Activated naive CD4-positive, alpha-beta T cell treated with anti-CD3 and anti-CD28 coated beads, Interleukin-2, amount 50 U/mL, for 72 hours (primary cell): ENCODE measurements around the gene HSD3B7. TPM values are rescaled to one million over a fixed set of nuclear protein-coding genes. Genes with fewer than 3 reads are reported as not detected.
"Not testable (repeated sequence)": the region's sequence is repeated elsewhere in the genome, so short reads cannot be mapped to it uniquely, and the experiment has no call there.

ENCODE experiments used
- ATAC-seq, 2 donors: fragments of 150-1000 bp; cut with Tn5 transposase; 2 replicates each; pipeline ENCODE4 v1.10.0; 2021; ENCODE audit warnings: mild to moderate bottlenecking in 2 of 2, moderate library complexity in 2 of 2
- DNase-seq, 2 donors: peaks; one replicate each; pipeline ENCODE4 v3.0.0; 2021 to 2022; ENCODE audit warnings: low spot score in 2 of 2
- H3K27ac Mint-ChIP-seq, 2 donors: one replicate each; pipeline ENCODE4 v1.8.0; 2022; ENCODE audit warnings: mild to moderate bottlenecking in 2 of 2, mixed read lengths in 2 of 2
- H3K36me3 Mint-ChIP-seq, 2 donors: one replicate each; pipeline ENCODE4 v1.8.0; 2022; ENCODE audit warnings: mixed read lengths in 2 of 2
- H3K9me3 Mint-ChIP-seq, 2 donors: one replicate each; pipeline ENCODE4 v1.8.0; 2022; ENCODE audit warnings: mixed read lengths in 2 of 2
- total RNA-seq, 2 donors: library from RNA; stranded (reverse); gene quantifications; one replicate each; pipeline ENCODE4 v1.2.3, GENCODE V29; 2022

Gene HSD3B7
- 1 to 10 TPM; 4.1 to 9.2 TPM for total RNA-seq

DNA sequence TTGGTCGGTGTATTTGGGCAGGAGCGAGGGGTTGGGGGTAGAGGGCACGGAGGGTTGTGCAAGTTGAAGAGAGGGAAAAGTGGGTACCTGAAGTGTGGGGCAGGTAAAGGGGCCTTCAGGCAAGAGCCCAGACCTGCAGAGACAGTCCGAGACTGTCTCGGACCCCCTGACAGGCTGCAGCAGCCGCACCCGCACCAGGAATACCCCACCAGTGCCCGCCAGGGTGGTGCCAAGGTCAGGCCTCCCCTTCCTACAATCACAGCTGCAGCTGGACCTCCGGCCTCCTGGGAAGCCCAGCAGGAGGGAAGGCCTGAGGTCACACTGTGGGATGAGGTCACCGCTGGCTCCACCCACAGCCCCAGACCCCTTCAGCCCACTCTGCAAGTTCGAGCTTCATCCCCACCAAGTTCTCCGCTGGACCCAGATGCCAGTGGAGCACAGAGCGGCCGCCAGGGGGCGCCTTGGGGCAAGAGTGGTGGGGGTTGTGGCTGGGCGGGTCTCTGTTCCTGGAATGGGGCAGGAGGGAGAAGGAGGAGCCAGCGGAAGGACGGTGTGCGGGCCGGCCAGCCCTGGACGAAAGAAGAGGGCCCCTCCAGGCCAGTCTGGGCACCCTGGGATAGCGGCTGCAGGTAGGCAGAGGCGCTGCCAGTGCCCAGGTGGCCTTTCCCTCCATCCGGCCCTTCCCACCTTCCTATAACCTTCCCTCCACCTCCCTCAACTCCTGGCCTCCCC is at the start of gene HSD3B7:
Gene HSD3B7 (plus strand): TSS at position 539 of the 732 bp plus-strand sequence. CDS start 452 bp downstream, outside the sequence.
- DNase-seq (peak; percentile 81 to 94), ATAC-seq (peak; percentile 81 to 89)
- Mint-ChIP-seq H3K36me3 (peaks cover 0 to 5% of the 10 kb centered on the region in 2 donors), H3K9me3 (no peaks in the 10 kb centered on the region), H3K27ac (peak within 1 kb of the TSS; percentile 55 to 64)

DNA sequence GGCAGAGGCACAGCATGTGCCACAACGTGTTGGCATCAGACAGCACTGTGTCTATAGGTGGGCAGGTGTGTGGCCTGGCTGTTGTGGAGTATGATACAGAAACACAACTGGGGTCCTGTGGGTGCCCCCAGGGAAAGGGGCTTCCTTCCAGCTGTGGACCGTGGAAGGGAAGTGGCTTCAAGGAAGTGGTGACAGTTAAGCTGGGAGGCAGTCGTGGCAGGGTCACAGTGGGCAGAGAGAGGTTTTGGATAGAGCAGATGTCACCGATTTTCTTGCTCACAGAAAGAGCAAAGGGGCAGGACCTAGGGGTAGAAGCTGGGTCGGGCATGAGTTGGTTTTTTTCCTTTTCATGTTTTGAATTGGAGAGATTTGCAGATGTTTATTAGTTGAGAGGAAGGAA is 47.3 kb upstream of the HSD3B7 start:
- H3K36me3 Mint-ChIP-seq = peaks cover 0 to 4% of the 10 kb centered on the region in 2 donors
- peak overlapping the region; percentile 45 to 57 for H3K27ac Mint-ChIP-seq

GRCh38 chr16:30939571-30939970 is 45.4 kb upstream of the HSD3B7 start:
- not testable (repeated sequence) for ATAC-seq, H3K9me3 Mint-ChIP-seq, DNase-seq
- H3K27ac Mint-ChIP-seq = peak overlapping the region in 1 of 2 donors; percentile 25
- peaks cover 5 to 16% of the 10 kb centered on the region in 2 donors for H3K36me3 Mint-ChIP-seq

More for the DNA sequence above, 47.3 kb upstream of the HSD3B7 start:
- DNase-seq = no peak
- ATAC-seq = no peak
- no peaks in the 10 kb centered on the region for H3K9me3 Mint-ChIP-seq

DNA sequence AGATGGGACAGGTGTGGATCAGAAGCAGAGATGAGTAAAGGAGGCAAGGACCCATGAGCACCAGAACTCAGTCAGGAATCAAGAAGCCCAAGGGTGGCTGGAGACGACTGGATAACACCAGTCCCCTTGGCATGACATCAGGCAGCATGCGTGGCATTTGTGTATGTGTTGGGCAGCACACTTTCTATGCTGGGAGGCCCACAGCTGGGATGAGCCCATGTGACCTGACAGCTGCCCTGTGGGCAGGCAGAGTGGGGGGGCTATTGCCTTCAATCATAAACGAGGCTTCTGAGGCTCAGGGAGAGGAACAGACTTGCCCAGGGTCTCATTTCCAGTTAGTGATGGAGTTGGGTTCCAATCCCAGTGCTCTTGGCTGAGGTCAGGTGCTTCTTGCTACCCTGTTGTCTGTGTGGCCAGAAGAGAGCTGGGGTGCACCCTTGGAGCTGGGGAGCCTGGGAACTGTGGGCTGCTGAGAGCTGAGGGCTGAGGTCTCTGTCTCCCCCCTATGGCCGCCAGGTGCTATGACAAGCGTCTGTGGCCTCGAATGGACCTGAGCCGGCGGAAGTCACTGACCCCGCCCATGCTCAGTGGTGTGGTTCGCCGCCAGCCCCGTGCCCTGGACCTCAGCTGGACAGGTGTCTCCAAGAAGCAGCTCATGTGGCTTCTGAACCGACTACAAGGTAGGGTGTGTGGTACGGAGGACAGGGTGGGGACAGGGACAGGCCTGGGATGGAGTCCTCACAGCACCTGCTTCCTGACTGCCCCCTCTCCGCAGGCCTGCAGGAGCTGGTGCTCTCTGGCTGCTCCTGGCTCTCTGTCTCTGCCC is 43.2 kb upstream of the HSD3B7 start:
- Mint-ChIP-seq H3K27ac (peak overlapping the region in 1 of 2 donors; percentile 77), H3K36me3 (peaks cover 6 to 21% of the 10 kb centered on the region in 2 donors), H3K9me3 (no peaks in the 10 kb centered on the region)
- ATAC-seq = peak; percentile 94 to 96
- peak; percentile 71 to 82 for DNase-seq

- peaks cover 6 to 21% of the 10 kb centered on the region in 2 donors for H3K36me3 Mint-ChIP-seq
These were observed 42.6 kb upstream of the HSD3B7 start for GRCh38 chr16:30942426-30942806.

GRCh38 chr16:30944352-30944751 is 40.7 kb upstream of the HSD3B7 start:
- DNase-seq = no peak
- no peak for ATAC-seq
- H3K27ac Mint-ChIP-seq = no peak overlapping the region
- H3K36me3 Mint-ChIP-seq = peaks cover 6 to 21% of the 10 kb centered on the region in 2 donors
- no peaks in the 10 kb centered on the region for H3K9me3 Mint-ChIP-seq

More at GRCh38 chr16:30942426-30942806, 42.6 kb upstream of the HSD3B7 start:
- ATAC-seq (peak; percentile 41 to 42), DNase-seq (no peak)
- Mint-ChIP-seq H3K27ac (peak overlapping the region; percentile 44 to 66), H3K9me3 (no peaks in the 10 kb centered on the region)

- Mint-ChIP-seq H3K27ac (peak overlapping the region in 1 of 2 donors; percentile 44), H3K9me3 (no peaks in the 10 kb centered on the region), H3K36me3 (peaks cover 6 to 29% of the 10 kb centered on the region in 2 donors)
- ATAC-seq = no peak
- DNase-seq = no peak
These were observed 38.1 kb upstream of the HSD3B7 start for GRCh38 chr16:30946671-30947540.

- no peaks in the 10 kb centered on the region for H3K9me3 Mint-ChIP-seq
- peaks cover 6 to 27% of the 10 kb centered on the region in 2 donors for H3K36me3 Mint-ChIP-seq
- DNase-seq (no peak), ATAC-seq (no peak)
- no peak overlapping the region for H3K27ac Mint-ChIP-seq
These were observed 37.5 kb upstream of the HSD3B7 start for GRCh38 chr16:30947541-30947858.

- DNase-seq (no peak), ATAC-seq (peak in 1 of 2 donors; percentile 2)
These were observed 36.9 kb upstream of the HSD3B7 start for GRCh38 chr16:30947859-30948666.

DNA sequence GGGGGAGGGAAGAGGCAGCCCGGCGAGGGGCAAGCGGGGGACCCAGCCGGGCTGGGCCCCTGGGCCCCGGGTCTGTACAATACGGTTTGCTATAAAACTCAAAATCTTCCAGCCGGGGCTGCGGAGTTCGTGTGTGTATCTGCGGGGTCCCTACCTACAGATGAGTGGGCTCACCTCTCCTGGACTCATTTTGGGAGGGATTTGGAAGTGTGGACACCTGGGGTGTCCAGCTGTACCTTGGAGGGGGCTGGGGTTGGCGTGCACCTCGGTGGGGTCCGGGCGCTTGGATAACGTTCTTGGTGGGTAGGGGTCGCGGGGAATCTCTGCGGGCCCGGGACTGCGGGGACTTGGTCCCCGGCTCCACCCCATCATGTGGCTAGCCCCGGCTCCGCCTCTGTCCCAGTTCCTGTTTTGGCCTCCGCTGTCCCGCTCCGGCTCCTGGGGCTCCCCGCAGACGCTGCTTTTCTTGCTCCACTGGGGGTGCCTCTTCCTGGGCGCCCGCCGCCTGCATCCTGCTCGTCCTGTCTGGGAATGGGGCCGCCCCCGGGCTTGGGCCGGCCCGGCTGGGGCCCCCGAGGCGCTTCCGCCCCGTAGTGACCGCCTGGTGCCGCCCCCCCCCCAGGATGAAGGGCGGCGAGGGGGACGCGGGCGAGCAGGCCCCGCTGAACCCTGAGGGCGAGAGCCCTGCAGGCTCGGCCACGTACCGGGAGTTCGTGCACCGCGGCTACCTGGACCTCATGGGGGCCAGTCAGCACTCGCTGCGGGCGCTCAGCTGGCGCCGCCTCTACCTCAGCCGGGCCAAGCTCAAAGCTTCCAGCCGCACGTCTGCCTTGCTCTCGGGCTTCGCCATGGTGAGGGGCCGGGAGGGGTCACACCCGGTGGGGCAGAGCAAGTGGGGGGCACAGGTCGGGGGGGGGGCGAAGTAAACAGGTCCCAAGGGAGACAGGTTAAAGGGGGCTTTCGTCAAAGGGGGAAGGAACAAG is 36.0 kb upstream of the HSD3B7 start, which contains the start of gene ORAI3:
Gene ORAI3 (plus strand): TSS at position 402 of the 983 bp plus-strand sequence. CDS start 222 bp downstream, at position 624.
- H3K27ac Mint-ChIP-seq = peak within 1 kb of the TSS; percentile 77 to 85

More at GRCh38 chr16:30947859-30948666, 36.9 kb upstream of the HSD3B7 start:
- Mint-ChIP-seq H3K9me3 (no peaks in the 10 kb centered on the region), H3K36me3 (peaks cover 6 to 22% of the 10 kb centered on the region in 2 donors), H3K27ac (no peak overlapping the region)

DNA sequence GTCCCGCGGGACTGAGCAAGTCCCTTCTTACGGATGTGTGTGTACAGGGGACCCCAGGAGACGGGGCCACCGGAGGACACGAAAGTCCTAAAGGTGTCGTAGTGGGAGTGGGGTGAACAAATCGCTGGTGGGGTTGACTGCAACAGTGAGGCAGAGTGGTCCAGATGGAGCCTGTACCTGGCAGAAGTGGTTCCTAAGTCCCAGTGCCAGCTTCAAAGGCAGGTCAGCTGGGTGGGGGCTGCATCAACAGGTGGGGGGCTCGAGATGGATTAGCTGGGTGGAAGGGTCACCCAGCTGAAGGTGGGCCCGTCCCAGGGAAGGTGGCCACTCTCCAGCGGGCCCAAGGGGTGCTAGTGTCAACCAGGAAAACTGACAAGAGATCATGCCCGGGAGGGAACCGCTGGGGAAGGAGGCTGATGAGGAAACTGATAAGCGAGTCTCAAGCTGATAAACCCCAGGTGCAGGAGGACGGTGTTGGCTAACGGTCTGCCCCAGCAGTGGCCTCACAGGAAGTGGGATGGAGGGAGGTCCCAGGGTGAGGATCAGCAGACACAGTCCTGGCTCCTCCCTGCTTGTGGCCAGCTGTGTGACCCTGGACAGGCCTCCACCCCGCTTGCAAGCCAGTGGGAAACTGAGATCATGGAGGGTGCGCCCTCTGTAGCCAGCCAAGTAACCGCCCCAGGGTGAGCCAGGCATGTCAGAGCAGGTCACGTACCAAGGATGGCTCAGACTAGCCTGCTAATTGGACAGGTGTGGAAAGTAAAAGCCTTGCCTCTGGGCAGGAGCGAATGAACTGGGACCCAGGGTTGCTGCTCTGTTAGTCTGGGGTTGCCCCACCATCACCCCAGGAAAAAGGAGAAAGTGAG is 35.1 kb upstream of the HSD3B7 start:
- Mint-ChIP-seq H3K9me3 (no peaks in the 10 kb centered on the region), H3K36me3 (peaks cover 0 to 9% of the 10 kb centered on the region in 2 donors), H3K27ac (peak overlapping the region; percentile 77 to 85)
- peak; percentile 79 to 86 for ATAC-seq
- peak; percentile 62 to 83 for DNase-seq

More for the DNA sequence above, 36.0 kb upstream of the HSD3B7 start, which contains the start of gene ORAI3:
- peaks cover 6 to 18% of the 10 kb centered on the region in 2 donors for H3K36me3 Mint-ChIP-seq
- peak; percentile 46 to 75 for DNase-seq
- H3K9me3 Mint-ChIP-seq = no peaks in the 10 kb centered on the region
- peak; percentile 53 to 57 for ATAC-seq

GRCh38 chr16:30950516-30951065 is 34.4 kb upstream of the HSD3B7 start:
- no peaks in the 10 kb centered on the region for H3K9me3 Mint-ChIP-seq
- peaks cover 0 to 8% of the 10 kb centered on the region in 2 donors for H3K36me3 Mint-ChIP-seq
- peak overlapping the region; percentile 77 to 85 for H3K27ac Mint-ChIP-seq
- no peak for DNase-seq
- no peak for ATAC-seq

GRCh38 chr16:30951193-30951592 is 33.8 kb upstream of the HSD3B7 start:
- Mint-ChIP-seq H3K36me3 (peaks cover 0 to 8% of the 10 kb centered on the region in 2 donors), H3K27ac (no peak overlapping the region), H3K9me3 (no peaks in the 10 kb centered on the region)
- ATAC-seq (no peak), DNase-seq (no peak)
